BLaER1 treated with 17β-estradiol and CSF1 and Interleukin-3, amounts not matched to agents 10 nM and 100 nM (cell line): Measurements from ENCODE around the gene LRIT3.
"Not testable (repeated sequence)": the region's sequence is repeated elsewhere in the genome, so short reads cannot be mapped to it uniquely, and the experiment has no call there.

Experiments used
- H3K27ac ChIP-seq, 11 experiments: shearing (Covaris generic); formaldehyde crosslinking; 2 replicates each; pipeline ENCODE4 v1.8.1; 2022
- H3K27me3 ChIP-seq, 11 experiments: shearing (Covaris generic); formaldehyde crosslinking; 2 replicates each; pipeline ENCODE4 v1.8.1; 2022
- H3K36me3 ChIP-seq, 11 experiments: shearing (Covaris generic); formaldehyde crosslinking; 2 replicates each; pipeline ENCODE4 v1.8.1; 2022
- H3K4me1 ChIP-seq, 10 experiments: shearing (Covaris generic); formaldehyde crosslinking; 2 replicates each; pipeline ENCODE4 v1.8.1; 2022
- H3K4me2 ChIP-seq, 11 experiments: shearing (Covaris generic); formaldehyde crosslinking; 2 replicates each; pipeline ENCODE4 v1.8.1; 2022
- H3K4me3 ChIP-seq, 10 experiments: shearing (Covaris generic); formaldehyde crosslinking; 2 replicates each; pipeline ENCODE4 v1.8.1; 2022
- H3K9ac ChIP-seq, 11 experiments: shearing (Covaris generic); formaldehyde crosslinking; 2 replicates each; pipeline ENCODE4 v1.8.1; 2022
- H3K9me3 ChIP-seq, 11 experiments: shearing (Covaris generic); formaldehyde crosslinking; replicated peaks in 1 of 11; 2 replicates each; pipeline ENCODE4 v1.8.1; 2022
- H4K20me1 ChIP-seq, 11 experiments: shearing (Covaris generic); formaldehyde crosslinking; 2 replicates each; pipeline ENCODE4 v1.8.1; 2022
- Cebpa-rat ChIP-seq, 11 experiments: shearing (Covaris generic); IDR thresholded peaks; 2 replicates each; pipeline ENCODE4 v1.8.1; 2022

Gene LRIT3

DNA sequence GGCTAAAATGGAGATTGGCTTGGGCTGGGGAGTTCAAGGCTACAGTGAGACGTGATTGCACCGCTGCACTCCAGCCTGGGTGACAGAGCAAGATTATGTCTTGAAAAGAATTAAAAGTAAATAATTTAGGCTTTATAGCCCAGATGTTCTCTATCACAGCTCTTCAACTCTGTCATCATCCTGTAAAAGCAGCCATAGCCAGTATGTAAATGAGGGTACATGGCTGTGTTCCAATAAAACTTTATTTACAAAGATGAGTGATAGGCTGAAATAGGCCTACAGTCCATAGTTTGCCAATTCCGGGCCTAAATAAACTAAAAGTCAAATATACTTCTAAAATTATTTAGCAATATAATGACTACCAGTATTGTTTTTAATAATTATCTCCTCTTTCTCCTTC, 10.9 kb upstream of the LRIT3 start:
- Histone ChIP-seq H3K27ac (no peak overlapping the region), H3K4me2 (no peak overlapping the region), H3K36me3 (0 out of 22 replicates have a peak, but pooled peaks cover 0 to 11% (median 0%) of the 10 kb centered on the region in 11 experiments), H4K20me1 (no peaks in the 10 kb centered on the region), H3K4me3 (no peak overlapping the region), H3K27me3 (no peaks in the 10 kb centered on the region), H3K4me1 (no peaks in the 10 kb centered on the region), H3K9me3 (0 out of 22 replicates have a peak, but pooled peaks cover 0 to 5% (median 0%) of the 10 kb centered on the region in 11 experiments), H3K9ac (no peak overlapping the region)
- TF ChIP-seq Cebpa-rat (IDR thresholded peaks at IDR 0.05), result no peak

DNA sequence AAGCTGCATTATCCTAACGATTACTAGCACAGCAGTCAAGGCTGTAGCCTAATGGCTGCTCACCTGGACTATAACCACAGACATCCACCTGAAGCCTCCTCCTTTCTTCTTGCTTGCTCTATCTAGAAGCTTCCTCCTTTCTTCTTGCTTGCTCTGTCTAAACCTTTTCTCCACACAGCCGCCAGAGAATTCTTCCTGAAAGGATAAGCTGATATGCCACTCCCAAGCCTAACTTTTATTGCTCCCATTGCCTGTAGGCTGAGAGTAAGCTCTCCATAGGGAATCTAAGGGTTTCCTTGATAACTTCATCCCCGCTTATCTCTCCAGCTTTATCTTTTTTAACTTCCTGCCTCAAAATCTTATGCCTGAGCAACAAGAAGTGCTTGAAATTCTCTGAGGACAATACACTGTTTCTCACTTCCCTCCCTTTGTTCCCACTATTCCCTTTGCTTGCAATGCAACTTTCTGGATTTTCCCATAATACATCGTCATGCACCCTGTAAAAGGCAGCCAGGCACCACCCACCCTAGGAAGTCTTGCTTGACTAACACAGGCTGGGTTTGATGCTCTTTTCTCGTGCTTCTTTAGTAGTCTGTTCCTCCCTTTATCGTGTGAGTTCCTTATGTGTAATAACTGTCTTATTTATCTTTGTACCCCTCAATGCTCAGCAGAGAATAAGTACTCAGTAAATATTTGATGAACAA, 1.4 kb upstream of the LRIT3 start:
- no peak overlapping the region for H3K27ac ChIP-seq
- no peak overlapping the region for H3K9ac ChIP-seq
- TF ChIP-seq Cebpa-rat (IDR thresholded peaks at IDR 0.05), result no peak
- H3K9me3 ChIP-seq, result no peaks in the 10 kb centered on the region
- no peaks in the 10 kb centered on the region for H3K4me1 ChIP-seq
- peaks cover 0 to 15% (median 0%) of the 10 kb centered on the region in 11 experiments; a peak in 2 of 22 replicates for H3K36me3 ChIP-seq
- H3K4me3 ChIP-seq, result no peak overlapping the region
- H3K4me2 ChIP-seq, result no peak overlapping the region
- H4K20me1 ChIP-seq, result no peaks in the 10 kb centered on the region
- no peaks in the 10 kb centered on the region for H3K27me3 ChIP-seq

DNA sequence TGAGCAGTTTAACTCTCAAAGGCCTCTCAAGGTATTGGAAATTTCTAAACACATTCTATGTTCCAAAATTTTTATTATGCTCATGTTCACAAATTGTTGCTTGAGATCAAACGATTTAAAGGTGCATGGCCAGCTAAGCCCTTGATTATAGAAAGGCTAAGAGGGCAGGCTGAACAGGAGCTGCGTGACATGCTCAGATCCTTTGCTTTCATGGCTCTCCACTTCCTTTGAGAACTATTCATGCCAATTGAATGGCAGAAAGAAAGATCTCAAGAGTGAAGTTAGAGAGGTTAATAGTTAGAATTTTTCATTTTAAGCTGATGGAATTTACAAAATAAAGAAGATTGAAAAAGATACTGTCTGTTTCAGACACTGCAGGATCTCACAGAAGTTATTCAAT, 594 bp downstream of the LRIT3 start:
- H3K9me3 ChIP-seq, result no peaks in the 10 kb centered on the region
- no peak overlapping the region for H3K4me2 ChIP-seq
- H3K27ac ChIP-seq, result no peak overlapping the region
- H3K36me3 ChIP-seq, result no peaks in the 10 kb centered on the region
- TF ChIP-seq Cebpa-rat (IDR thresholded peaks at IDR 0.05), result no peak
- H4K20me1 ChIP-seq, result no peaks in the 10 kb centered on the region
- no peak overlapping the region for H3K9ac ChIP-seq
- no peaks in the 10 kb centered on the region for H3K4me1 ChIP-seq
- H3K27me3 ChIP-seq, result no peaks in the 10 kb centered on the region
- no peak overlapping the region for H3K4me3 ChIP-seq

DNA sequence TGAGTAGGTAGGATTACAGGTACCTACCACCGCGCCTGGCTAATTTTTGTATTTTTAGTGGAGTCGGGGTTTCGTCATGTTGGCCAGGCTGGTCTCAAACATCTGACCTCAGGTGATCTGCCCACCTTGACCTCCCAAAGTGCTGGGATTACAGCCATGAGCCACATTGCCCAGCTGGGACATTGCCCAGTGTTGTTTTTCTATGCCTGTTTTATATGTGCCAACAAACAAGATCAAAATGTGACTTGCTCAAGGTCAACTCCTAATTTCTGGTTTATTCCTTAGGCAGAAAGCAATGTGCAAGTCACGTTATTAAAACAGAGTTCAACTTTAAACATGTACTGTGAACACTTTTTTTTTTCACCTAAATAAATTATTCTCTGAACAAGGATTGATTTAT, 2.7 kb downstream of the LRIT3 start:
- H3K27me3 ChIP-seq, result no peaks in the 10 kb centered on the region
- no peaks in the 10 kb centered on the region for H3K4me1 ChIP-seq
- H3K9me3 ChIP-seq, result no peaks in the 10 kb centered on the region
- no peaks in the 10 kb centered on the region for H3K36me3 ChIP-seq
- no peak overlapping the region for H3K9ac ChIP-seq
- H3K27ac ChIP-seq, result no peak overlapping the region
- no peak for TF ChIP-seq Cebpa-rat (IDR thresholded peaks at IDR 0.05)
- H4K20me1 ChIP-seq, result no peaks in the 10 kb centered on the region
- H3K4me2 ChIP-seq, result no peak overlapping the region
- no peak overlapping the region for H3K4me3 ChIP-seq

DNA sequence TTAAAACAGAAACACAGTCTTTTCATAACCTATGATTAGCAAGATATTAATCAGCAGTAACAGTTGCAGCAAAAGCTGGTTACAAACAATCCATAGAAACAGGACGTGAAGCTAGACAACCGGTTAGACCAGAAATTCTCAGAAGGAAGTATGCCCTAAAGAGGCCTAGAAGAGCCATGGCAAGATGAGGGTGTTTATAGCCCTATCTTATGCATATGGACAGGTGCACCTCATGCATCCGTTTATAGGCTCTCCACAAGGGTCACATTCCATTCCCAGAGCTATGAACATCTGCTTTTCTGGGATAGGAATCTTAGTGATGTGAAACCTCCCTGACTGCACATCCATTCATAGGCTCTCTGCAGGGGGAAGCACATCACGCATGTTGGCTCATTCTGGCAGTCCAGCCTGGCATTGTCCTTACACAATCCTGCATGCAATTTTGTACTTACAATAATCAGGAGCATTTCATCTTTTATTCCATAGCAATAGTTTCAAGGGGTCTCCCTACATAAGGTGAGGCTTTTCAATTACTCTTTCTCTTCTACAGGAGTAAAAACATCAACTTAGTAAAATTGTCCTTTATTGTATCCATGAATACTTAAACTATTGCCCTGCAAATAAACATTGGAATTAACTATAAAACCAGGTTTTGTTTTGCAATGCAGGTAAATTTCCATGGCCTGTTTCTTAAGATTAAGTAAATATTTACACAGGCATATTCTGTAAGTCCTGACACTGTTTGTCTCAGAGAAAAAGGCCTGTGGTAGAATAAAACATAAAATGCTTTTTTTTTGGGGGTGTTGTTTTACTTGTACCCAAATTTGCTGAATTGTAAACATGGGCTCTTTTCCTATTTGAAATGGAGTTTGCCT, 11.8 kb downstream of the LRIT3 start:
- not testable (repeated sequence) for H4K20me1 ChIP-seq, H3K4me3 ChIP-seq, H3K9ac ChIP-seq, H3K27me3 ChIP-seq, H3K4me2 ChIP-seq, H3K4me1 ChIP-seq, H3K27ac ChIP-seq
- Histone ChIP-seq H3K9me3 (peaks cover 35 to 57% (median 47%) of the 10 kb centered on the region in 11 experiments), H3K36me3 (peaks cover 0 to 15% (median 6%) of the 10 kb centered on the region in 11 experiments; a peak in 9 of 22 replicates)

GRCh38 chr4:109861271-109861670, 13.4 kb downstream of the LRIT3 start:
- Histone ChIP-seq H3K27me3 (no peaks in the 10 kb centered on the region), H3K4me2 (no peak overlapping the region), H4K20me1 (no peaks in the 10 kb centered on the region), H3K9ac (no peak overlapping the region), H3K36me3 (peaks cover 0 to 15% (median 5%) of the 10 kb centered on the region in 11 experiments; a peak in 9 of 22 replicates), H3K4me1 (no peaks in the 10 kb centered on the region), H3K4me3 (no peak overlapping the region), H3K9me3 (peaks cover 35 to 54% (median 47%) of the 10 kb centered on the region in 11 experiments), H3K27ac (no peak overlapping the region)
- TF ChIP-seq Cebpa-rat (IDR thresholded peaks at IDR 0.05), result no peak

DNA sequence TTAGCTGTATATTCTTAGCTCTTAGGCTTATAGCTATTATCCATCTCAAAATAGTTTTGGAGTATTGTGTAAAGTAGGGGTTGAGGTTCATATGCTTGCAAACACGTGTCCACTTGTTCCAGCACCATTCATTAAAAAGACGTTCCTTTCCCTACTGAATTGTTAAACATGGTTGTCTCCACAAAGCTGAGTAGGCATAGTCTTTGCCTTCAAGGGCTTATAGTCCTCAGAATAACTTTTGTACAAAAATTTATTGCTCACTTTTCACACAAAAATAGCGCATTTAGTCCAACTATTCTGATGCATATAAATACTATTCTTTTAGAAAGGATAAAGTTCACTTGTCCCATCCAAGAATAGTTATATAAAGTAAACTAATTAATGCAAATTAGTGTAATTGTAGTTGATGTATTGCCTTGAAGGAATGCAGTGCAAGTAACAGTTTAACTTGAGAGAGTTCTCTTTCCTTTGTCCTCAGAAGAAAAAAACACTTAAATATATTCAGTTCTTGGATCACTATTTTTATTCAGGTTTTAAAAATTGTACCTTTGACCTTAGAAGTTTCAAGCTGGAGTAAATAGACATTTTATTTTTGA, 14.1 kb downstream of the LRIT3 start:
- no peak overlapping the region for H3K4me3 ChIP-seq
- no peak for TF ChIP-seq Cebpa-rat (IDR thresholded peaks at IDR 0.05)
- H4K20me1 ChIP-seq, result no peaks in the 10 kb centered on the region
- H3K4me2 ChIP-seq, result no peak overlapping the region
- no peak overlapping the region for H3K27ac ChIP-seq
- peaks cover 35 to 49% (median 43%) of the 10 kb centered on the region in 11 experiments for H3K9me3 ChIP-seq
- H3K27me3 ChIP-seq, result no peaks in the 10 kb centered on the region
- peaks cover 0 to 15% (median 4%) of the 10 kb centered on the region in 11 experiments; a peak in 9 of 22 replicates for H3K36me3 ChIP-seq
- no peak overlapping the region for H3K9ac ChIP-seq
- H3K4me1 ChIP-seq, result no peaks in the 10 kb centered on the region

GRCh38 chr4:109864134-109864533, 16.2 kb downstream of the LRIT3 start:
- Histone ChIP-seq H4K20me1 (no peaks in the 10 kb centered on the region), H3K27me3 (no peaks in the 10 kb centered on the region), H3K4me3 (no peak overlapping the region), H3K9ac (no peak overlapping the region), H3K4me1 (no peaks in the 10 kb centered on the region), H3K27ac (no peak overlapping the region), H3K9me3 (peaks cover 24 to 31% (median 29%) of the 10 kb centered on the region in 11 experiments), H3K36me3 (peaks cover 0 to 25% (median under 1%) of the 10 kb centered on the region in 11 experiments; a peak in 9 of 22 replicates), H3K4me2 (no peak overlapping the region)
- no peak for TF ChIP-seq Cebpa-rat (IDR thresholded peaks at IDR 0.05)

- Histone ChIP-seq H3K4me2 (no peak overlapping the region), H3K36me3 (peaks cover 0 to 25% (median 12%) of the 10 kb centered on the region in 11 experiments; a peak in 11 of 22 replicates), H3K27ac (no peak overlapping the region), H4K20me1 (no peaks in the 10 kb centered on the region), H3K4me1 (no peaks in the 10 kb centered on the region), H3K27me3 (no peaks in the 10 kb centered on the region), H3K9ac (no peak overlapping the region), H3K4me3 (no peak overlapping the region), H3K9me3 (no peaks in the 10 kb centered on the region)
- TF ChIP-seq Cebpa-rat (IDR thresholded peaks at IDR 0.05), result no peak
These were observed 22.2 kb downstream of the LRIT3 start for GRCh38 chr4:109870061-109870460.
